Measurements from ENCODE around the gene CORO2B.

- no peak for TF ChIP-seq POLR2A (IDR thresholded peaks at IDR 0.05)
- TF ChIP-seq, protein P1, sequence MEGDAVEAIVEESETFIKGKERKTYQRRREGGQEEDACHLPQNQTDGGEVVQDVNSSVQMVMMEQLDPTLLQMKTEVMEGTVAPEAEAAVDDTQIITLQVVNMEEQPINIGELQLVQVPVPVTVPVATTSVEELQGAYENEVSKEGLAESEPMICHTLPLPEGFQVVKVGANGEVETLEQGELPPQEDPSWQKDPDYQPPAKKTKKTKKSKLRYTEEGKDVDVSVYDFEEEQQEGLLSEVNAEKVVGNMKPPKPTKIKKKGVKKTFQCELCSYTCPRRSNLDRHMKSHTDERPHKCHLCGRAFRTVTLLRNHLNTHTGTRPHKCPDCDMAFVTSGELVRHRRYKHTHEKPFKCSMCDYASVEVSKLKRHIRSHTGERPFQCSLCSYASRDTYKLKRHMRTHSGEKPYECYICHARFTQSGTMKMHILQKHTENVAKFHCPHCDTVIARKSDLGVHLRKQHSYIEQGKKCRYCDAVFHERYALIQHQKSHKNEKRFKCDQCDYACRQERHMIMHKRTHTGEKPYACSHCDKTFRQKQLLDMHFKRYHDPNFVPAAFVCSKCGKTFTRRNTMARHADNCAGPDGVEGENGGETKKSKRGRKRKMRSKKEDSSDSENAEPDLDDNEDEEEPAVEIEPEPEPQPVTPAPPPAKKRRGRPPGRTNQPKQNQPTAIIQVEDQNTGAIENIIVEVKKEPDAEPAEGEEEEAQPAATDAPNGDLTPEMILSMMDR (IDR thresholded peaks at IDR 0.05) = no peak
These were observed 12.1 kb downstream of the CORO2B start for GRCh38 chr15:68590721-68591389.

Measured in thyroid gland (tissue), 4 donors.